ENCODE results near the gene IFNGR1.

The IFNGR1 gene

GRCh38 chr6:137233911-137234863, 15.0 kb upstream of the IFNGR1 start:
- H3K9me3 ChIP-seq (ENCODE audit: control insufficient read depth in 1 of 2, low read length in 2 of 2) = no peaks in the 10 kb centered on the region
- H3K27ac ChIP-seq (ENCODE audit: low read length) = peak overlapping the region; percentile 71
- no peaks in the 10 kb centered on the region for H3K36me3 ChIP-seq (ENCODE audit: control insufficient read depth in 1 of 2, insufficient read depth in 2 of 2, low read length in 2 of 2)
- no peak overlapping the region for H3K4me3 ChIP-seq (ENCODE audit: low read depth in 1 of 2, low read length in 2 of 2)
- peaks cover 6 to 10% of the 10 kb centered on the region in 2 donors for H3K4me1 ChIP-seq (ENCODE audit: control insufficient read depth in 1 of 2, insufficient read depth in 2 of 2, low read length in 2 of 2)
- no peaks in the 10 kb centered on the region for H3K27me3 ChIP-seq (ENCODE audit: low read depth, low read length)

DNA sequence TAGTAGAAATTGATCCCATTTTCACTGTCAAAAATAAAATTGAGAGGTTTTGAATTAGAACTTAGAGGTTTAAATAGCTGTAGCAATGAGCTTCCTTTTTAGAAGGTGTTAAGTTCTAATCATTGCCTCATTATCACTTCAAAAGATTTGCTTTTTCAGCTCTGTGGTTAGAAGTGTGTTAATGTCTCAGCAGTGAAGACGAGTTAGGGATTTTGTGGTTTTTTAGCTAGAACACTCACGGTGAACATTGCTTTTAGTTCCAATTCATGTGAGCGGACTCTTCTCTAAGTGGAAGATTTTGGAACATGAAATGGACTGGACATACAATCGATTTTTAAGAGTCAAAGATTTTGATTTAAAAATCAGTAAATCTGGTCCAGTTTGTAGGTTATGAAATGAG, 12.7 kb upstream of the IFNGR1 start:
- Histone ChIP-seq H3K9me3 (ENCODE audit: control insufficient read depth in 1 of 2, low read length in 2 of 2) (no peaks in the 10 kb centered on the region), H3K4me3 (ENCODE audit: low read depth in 1 of 2, low read length in 2 of 2) (no peak overlapping the region), H3K27me3 (ENCODE audit: low read depth, low read length) (no peaks in the 10 kb centered on the region), H3K4me1 (ENCODE audit: control insufficient read depth in 1 of 2, insufficient read depth in 2 of 2, low read length in 2 of 2) (peaks cover 10% of the 10 kb centered on the region in 2 donors), H3K27ac (ENCODE audit: low read length) (no peak overlapping the region), H3K36me3 (ENCODE audit: control insufficient read depth in 1 of 2, insufficient read depth in 2 of 2, low read length in 2 of 2) (no peaks in the 10 kb centered on the region)

GRCh38 chr6:137230956-137231555, 11.9 kb upstream of the IFNGR1 start:
- no peaks in the 10 kb centered on the region for H3K27me3 ChIP-seq (ENCODE audit: low read depth, low read length)
- no peak overlapping the region for H3K27ac ChIP-seq (ENCODE audit: low read length)
- H3K9me3 ChIP-seq (ENCODE audit: control insufficient read depth in 1 of 2, low read length in 2 of 2) = no peaks in the 10 kb centered on the region
- peaks cover 10% of the 10 kb centered on the region in 2 donors for H3K4me1 ChIP-seq (ENCODE audit: control insufficient read depth in 1 of 2, insufficient read depth in 2 of 2, low read length in 2 of 2)
- H3K4me3 ChIP-seq (ENCODE audit: low read depth in 1 of 2, low read length in 2 of 2) = no peak overlapping the region
- H3K36me3 ChIP-seq (ENCODE audit: control insufficient read depth in 1 of 2, insufficient read depth in 2 of 2, low read length in 2 of 2) = no peaks in the 10 kb centered on the region

DNA sequence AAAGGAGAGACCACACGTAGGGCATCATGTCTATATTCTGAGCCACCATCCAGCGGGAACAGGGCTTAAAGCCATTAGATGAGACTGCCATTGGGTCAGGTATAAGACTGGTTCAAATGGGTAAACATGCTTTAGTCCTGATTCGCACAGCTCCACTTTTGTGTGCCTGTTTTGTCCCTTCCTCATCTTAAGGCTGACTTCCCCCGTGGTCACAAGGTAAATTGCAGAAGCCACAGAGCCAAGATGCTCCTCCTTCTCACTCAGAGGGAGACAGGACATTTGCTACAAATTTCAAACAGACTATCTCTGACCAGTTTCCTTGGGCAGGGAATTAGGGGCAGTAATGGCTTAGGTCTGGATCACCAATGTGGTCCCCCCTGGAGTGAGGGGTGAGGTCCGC, 11.4 kb upstream of the IFNGR1 start:
- no peaks in the 10 kb centered on the region for H3K9me3 ChIP-seq (ENCODE audit: control insufficient read depth in 1 of 2, low read length in 2 of 2)
- H3K36me3 ChIP-seq (ENCODE audit: control insufficient read depth in 1 of 2, insufficient read depth in 2 of 2, low read length in 2 of 2) = no peaks in the 10 kb centered on the region
- H3K27me3 ChIP-seq (ENCODE audit: low read depth, low read length) = no peaks in the 10 kb centered on the region
- peaks cover 10% of the 10 kb centered on the region in 2 donors for H3K4me1 ChIP-seq (ENCODE audit: control insufficient read depth in 1 of 2, insufficient read depth in 2 of 2, low read length in 2 of 2)
- H3K27ac ChIP-seq (ENCODE audit: low read length) = no peak overlapping the region
- H3K4me3 ChIP-seq (ENCODE audit: low read depth in 1 of 2, low read length in 2 of 2) = no peak overlapping the region

- H3K27me3 ChIP-seq (ENCODE audit: low read depth, low read length) = no peaks in the 10 kb centered on the region
- no peaks in the 10 kb centered on the region for H3K36me3 ChIP-seq (ENCODE audit: control insufficient read depth in 1 of 2, insufficient read depth in 2 of 2, low read length in 2 of 2)
- no peaks in the 10 kb centered on the region for H3K9me3 ChIP-seq (ENCODE audit: control insufficient read depth in 1 of 2, low read length in 2 of 2)
- H3K4me3 ChIP-seq (ENCODE audit: low read depth in 1 of 2, low read length in 2 of 2) = no peak overlapping the region
- peaks cover 2 to 9% of the 10 kb centered on the region in 2 donors for H3K4me1 ChIP-seq (ENCODE audit: control insufficient read depth in 1 of 2, insufficient read depth in 2 of 2, low read length in 2 of 2)
- H3K27ac ChIP-seq (ENCODE audit: low read length) = no peak overlapping the region
Measured at GRCh38 chr6:137229075-137229759, 10.0 kb upstream of the IFNGR1 start.

GRCh38 chr6:137227871-137228302, 8.7 kb upstream of the IFNGR1 start:
- Histone ChIP-seq H3K9me3 (ENCODE audit: control insufficient read depth in 1 of 2, low read length in 2 of 2) (no peaks in the 10 kb centered on the region), H3K36me3 (ENCODE audit: control insufficient read depth in 1 of 2, insufficient read depth in 2 of 2, low read length in 2 of 2) (no peaks in the 10 kb centered on the region), H3K4me1 (ENCODE audit: control insufficient read depth in 1 of 2, insufficient read depth in 2 of 2, low read length in 2 of 2) (peaks cover 0 to 9% of the 10 kb centered on the region in 2 donors), H3K27ac (ENCODE audit: low read length) (peak overlapping the region; percentile 35), H3K4me3 (ENCODE audit: low read depth in 1 of 2, low read length in 2 of 2) (no peak overlapping the region), H3K27me3 (ENCODE audit: low read depth, low read length) (no peaks in the 10 kb centered on the region)

DNA sequence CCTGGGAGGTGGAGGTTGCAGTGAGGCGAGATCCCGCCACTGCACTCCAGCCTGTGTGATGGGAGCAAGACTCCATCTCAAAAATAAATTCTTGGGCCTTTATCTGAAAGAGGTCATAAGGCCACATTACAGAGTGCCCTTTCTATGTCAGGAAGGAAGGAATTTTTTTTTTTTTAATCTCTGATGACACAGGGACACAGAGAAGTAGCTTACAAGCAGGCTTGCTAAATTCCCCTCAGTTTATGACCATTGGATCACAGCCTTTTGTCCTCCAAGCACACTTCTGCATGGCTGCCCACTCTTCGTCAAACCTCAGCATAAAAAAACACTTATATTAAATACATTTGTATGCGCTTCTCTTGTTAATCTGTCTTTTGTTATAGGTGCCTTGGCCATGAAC, 7.5 kb upstream of the IFNGR1 start:
- Histone ChIP-seq H3K36me3 (ENCODE audit: control insufficient read depth in 1 of 2, insufficient read depth in 2 of 2, low read length in 2 of 2) (no peaks in the 10 kb centered on the region), H3K27me3 (ENCODE audit: low read depth, low read length) (no peaks in the 10 kb centered on the region), H3K27ac (ENCODE audit: low read length) (no peak overlapping the region), H3K4me3 (ENCODE audit: low read depth in 1 of 2, low read length in 2 of 2) (no peak overlapping the region), H3K4me1 (ENCODE audit: control insufficient read depth in 1 of 2, insufficient read depth in 2 of 2, low read length in 2 of 2) (peaks cover 0 to 9% of the 10 kb centered on the region in 2 donors), H3K9me3 (ENCODE audit: control insufficient read depth in 1 of 2, low read length in 2 of 2) (no peaks in the 10 kb centered on the region)

DNA sequence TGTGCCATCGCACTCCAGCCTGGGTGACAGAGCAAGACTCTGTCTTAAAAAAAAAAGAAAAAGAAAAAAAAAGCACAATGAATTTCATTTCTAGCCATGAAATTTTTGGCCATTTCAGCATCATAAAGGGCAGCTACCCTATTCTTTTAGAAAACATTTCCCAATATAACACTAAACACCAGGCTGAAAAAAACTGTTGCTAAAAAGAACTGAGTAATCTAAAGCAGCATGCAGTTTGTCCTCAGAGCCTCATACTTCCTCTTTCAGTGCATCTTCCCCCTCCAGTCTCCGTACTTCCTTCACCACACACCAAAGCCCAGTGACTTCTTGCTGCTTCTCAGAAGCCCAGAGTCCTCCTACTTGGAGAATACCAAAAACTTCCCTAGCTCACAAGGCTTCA, 5.6 kb upstream of the IFNGR1 start:
- Histone ChIP-seq H3K9me3 (ENCODE audit: control insufficient read depth in 1 of 2, low read length in 2 of 2) (no peaks in the 10 kb centered on the region), H3K27ac (ENCODE audit: low read length) (peak overlapping the region; percentile 73), H3K4me1 (ENCODE audit: control insufficient read depth in 1 of 2, insufficient read depth in 2 of 2, low read length in 2 of 2) (peaks cover 0 to 9% of the 10 kb centered on the region in 2 donors), H3K27me3 (ENCODE audit: low read depth, low read length) (no peaks in the 10 kb centered on the region), H3K4me3 (ENCODE audit: low read depth in 1 of 2, low read length in 2 of 2) (no peak overlapping the region), H3K36me3 (ENCODE audit: control insufficient read depth in 1 of 2, insufficient read depth in 2 of 2, low read length in 2 of 2) (no peaks in the 10 kb centered on the region)

GRCh38 chr6:137223370-137224131, 4.4 kb upstream of the IFNGR1 start:
- H3K4me1 ChIP-seq (ENCODE audit: control insufficient read depth in 1 of 2, insufficient read depth in 2 of 2, low read length in 2 of 2) = peaks cover 0 to 13% of the 10 kb centered on the region in 2 donors
- no peaks in the 10 kb centered on the region for H3K9me3 ChIP-seq (ENCODE audit: control insufficient read depth in 1 of 2, low read length in 2 of 2)
- peak overlapping the region; percentile 69 for H3K27ac ChIP-seq (ENCODE audit: low read length)
- H3K36me3 ChIP-seq (ENCODE audit: control insufficient read depth in 1 of 2, insufficient read depth in 2 of 2, low read length in 2 of 2) = peaks cover 0 to 6% of the 10 kb centered on the region in 2 donors
- H3K27me3 ChIP-seq (ENCODE audit: low read depth, low read length) = no peaks in the 10 kb centered on the region
- H3K4me3 ChIP-seq (ENCODE audit: low read depth in 1 of 2, low read length in 2 of 2) = no peak overlapping the region

- Histone ChIP-seq H3K9me3 (ENCODE audit: control insufficient read depth in 1 of 2, low read length in 2 of 2) (no peaks in the 10 kb centered on the region), H3K27me3 (ENCODE audit: low read depth, low read length) (no peaks in the 10 kb centered on the region), H3K27ac (ENCODE audit: low read length) (peak overlapping the region; percentile 71), H3K4me3 (ENCODE audit: low read depth in 1 of 2, low read length in 2 of 2) (no peak overlapping the region), H3K4me1 (ENCODE audit: control insufficient read depth in 1 of 2, insufficient read depth in 2 of 2, low read length in 2 of 2) (peaks cover 3 to 8% of the 10 kb centered on the region in 2 donors), H3K36me3 (ENCODE audit: control insufficient read depth in 1 of 2, insufficient read depth in 2 of 2, low read length in 2 of 2) (peaks cover 0 to 9% of the 10 kb centered on the region in 2 donors)
Measured at GRCh38 chr6:137222381-137222780, 3.2 kb upstream of the IFNGR1 start.

Data from muscle layer of duodenum (tissue), 2 donors.